HCT116 (cell line): ENCODE data around the gene MDFI.

Experiments used
- CEBPB ChIP-seq: IDR thresholded peaks from 2 replicates; pipeline ENCODE4 v1.6.1; 2012; ENCODE audit warnings: low read depth
- FOSL1 ChIP-seq: IDR thresholded peaks from 2 replicates; pipeline ENCODE4 v1.6.1; 2012; ENCODE audit warnings: low read depth
- JUND ChIP-seq: IDR thresholded peaks from 2 replicates; pipeline ENCODE4 v1.6.1; 2012
- POLR2A ChIP-seq: IDR thresholded peaks from 2 replicates; pipeline ENCODE4 v1.7.0; 2011; ENCODE audit warnings: borderline replicate concordance; ENCODE audit not compliant: insufficient read depth, insufficient read length; ENCODE audit errors: extremely low read depth
- POLR2AphosphoS5 ChIP-seq: IDR thresholded peaks from 2 replicates; pipeline ENCODE4 v1.6.1; 2011; ENCODE audit warnings: mild to moderate bottlenecking, low read depth, low read length, moderate library complexity
- RAD21 ChIP-seq: IDR thresholded peaks from 2 replicates; pipeline ENCODE4 v1.6.1; 2012; ENCODE audit warnings: low read depth, mild to moderate bottlenecking
- ZNF274 ChIP-seq: fragments of 200-500 bp; sonication (Bioruptor generic); IDR thresholded peaks from 2 replicates; pipeline ENCODE4 v1.6.1; 2014; ENCODE audit warnings: mild to moderate bottlenecking, low read depth, low read length, inconsistent platforms
- TF ChIP-seq, protein P1 (sequence below), 3 experiments: fragments of 200-600 bp in 1 of 3; sonication (generic) in 1 of 3; IDR thresholded peaks in 2 of 3; conservative IDR thresholded peaks in 1 of 3; 2 replicates each; pipeline ENCODE4 v1.5.1; 2012 to 2017; ENCODE audit warnings: low read depth in 2 of 3, low read length in 2 of 3, antibody characterized with exemption in 1 of 3, borderline replicate concordance in 1 of 3, control low read depth in 1 of 3, mild to moderate bottlenecking in 1 of 3, mixed read lengths in 1 of 3, mixed run types in 1 of 3, moderate library complexity in 1 of 3; ENCODE audit not compliant: insufficient read depth in 1 of 3

DNA sequence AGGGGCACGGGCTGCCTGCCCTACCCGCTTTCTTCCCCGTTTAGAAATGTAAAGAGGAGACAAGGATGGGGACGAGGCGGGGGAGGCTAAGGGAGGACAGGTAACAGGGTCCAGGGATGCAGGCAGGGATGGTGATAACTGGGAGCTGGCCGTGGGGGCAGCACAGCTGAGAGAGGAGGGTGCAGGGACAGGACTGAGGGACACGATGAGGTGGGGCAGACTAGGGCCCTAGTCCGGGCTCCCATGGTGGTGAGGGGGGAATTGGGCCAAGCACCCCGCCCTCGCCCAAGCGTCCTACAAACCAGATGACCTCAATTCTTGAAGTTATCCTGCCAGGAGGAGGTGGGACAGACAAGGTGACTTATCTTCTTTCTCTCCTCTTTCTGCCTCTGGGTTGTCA lies 44.4 kb upstream of the MDFI start:
- TF ChIP-seq CEBPB (no peak), POLR2A (no peak), RAD21 (no peak), JUND (no peak), FOSL1 (no peak), ZNF274 (no peak), POLR2AphosphoS5 (no peak)
- TF ChIP-seq, protein P1, sequence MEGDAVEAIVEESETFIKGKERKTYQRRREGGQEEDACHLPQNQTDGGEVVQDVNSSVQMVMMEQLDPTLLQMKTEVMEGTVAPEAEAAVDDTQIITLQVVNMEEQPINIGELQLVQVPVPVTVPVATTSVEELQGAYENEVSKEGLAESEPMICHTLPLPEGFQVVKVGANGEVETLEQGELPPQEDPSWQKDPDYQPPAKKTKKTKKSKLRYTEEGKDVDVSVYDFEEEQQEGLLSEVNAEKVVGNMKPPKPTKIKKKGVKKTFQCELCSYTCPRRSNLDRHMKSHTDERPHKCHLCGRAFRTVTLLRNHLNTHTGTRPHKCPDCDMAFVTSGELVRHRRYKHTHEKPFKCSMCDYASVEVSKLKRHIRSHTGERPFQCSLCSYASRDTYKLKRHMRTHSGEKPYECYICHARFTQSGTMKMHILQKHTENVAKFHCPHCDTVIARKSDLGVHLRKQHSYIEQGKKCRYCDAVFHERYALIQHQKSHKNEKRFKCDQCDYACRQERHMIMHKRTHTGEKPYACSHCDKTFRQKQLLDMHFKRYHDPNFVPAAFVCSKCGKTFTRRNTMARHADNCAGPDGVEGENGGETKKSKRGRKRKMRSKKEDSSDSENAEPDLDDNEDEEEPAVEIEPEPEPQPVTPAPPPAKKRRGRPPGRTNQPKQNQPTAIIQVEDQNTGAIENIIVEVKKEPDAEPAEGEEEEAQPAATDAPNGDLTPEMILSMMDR (IDR thresholded peaks at IDR 0.05 in 2 of 3, conservative IDR thresholded peaks at IDR 0.05 in 1 of 3; ENCODE audit: borderline replicate concordance in 1 of 3, insufficient read depth in 1 of 3, low read depth in 2 of 3, low read length in 2 of 3), result no peak
